Stimulated activated CD8-positive, alpha-beta memory T cell treated with anti-CD3 and anti-CD28 coated beads, Interleukin-4, amount 100 ng/mL, for 48 hours (primary cell): ENCODE results near the gene MYO15A.

Source experiments
- DNase-seq: peaks from one replicate; pipeline ENCODE4 v3.0.0-alpha.2; 2020

MYO15A gene

GRCh38 chr17:18106211-18106610, 2.3 kb upstream of the MYO15A start:
- DNase-seq = no peak

GRCh38 chr17:18107061-18107790, 1.3 kb upstream of the MYO15A start:
- no peak for DNase-seq

GRCh38 chr17:18107971-18108370, 585 bp upstream of the MYO15A start:
- DNase-seq = no peak

- DNase-seq = no peak
Measured at GRCh38 chr17:18109935-18110485, 1.5 kb downstream of the MYO15A start.

- no peak for DNase-seq
Measured at GRCh38 chr17:18110636-18111145, 2.1 kb downstream of the MYO15A start.

- no peak for DNase-seq
Measured at GRCh38 chr17:18111330-18111971, 2.9 kb downstream of the MYO15A start.

- no peak for DNase-seq
Measured at GRCh38 chr17:18115517-18115916, 7.0 kb downstream of the MYO15A start.

- DNase-seq = no peak
Measured at GRCh38 chr17:18116078-18116477, 7.5 kb downstream of the MYO15A start.

- no peak for DNase-seq
Measured at GRCh38 chr17:18117533-18117932, 9.0 kb downstream of the MYO15A start.

GRCh38 chr17:18117982-18118975, 9.7 kb downstream of the MYO15A start:
- DNase-seq = no peak

- DNase-seq = no peak
Measured at GRCh38 chr17:18119166-18119745, 10.7 kb downstream of the MYO15A start.

- no peak for DNase-seq
Measured at GRCh38 chr17:18119938-18120337, 11.4 kb downstream of the MYO15A start.

- DNase-seq = no peak
Measured at GRCh38 chr17:18120461-18121017, 12.0 kb downstream of the MYO15A start.

GRCh38 chr17:18121144-18121910, 12.8 kb downstream of the MYO15A start:
- no peak for DNase-seq

- DNase-seq = no peak
Measured at GRCh38 chr17:18122990-18123753, 14.6 kb downstream of the MYO15A start.

GRCh38 chr17:18124345-18125126, 16.0 kb downstream of the MYO15A start:
- no peak for DNase-seq

GRCh38 chr17:18129041-18129502, 20.5 kb downstream of the MYO15A start:
- no peak for DNase-seq

GRCh38 chr17:18132711-18133110, 24.2 kb downstream of the MYO15A start:
- DNase-seq = no peak

GRCh38 chr17:18136357-18136756, 27.8 kb downstream of the MYO15A start:
- no peak for DNase-seq
